ENCODE results near the gene BCKDHB.

- TF ChIP-seq, protein P1, sequence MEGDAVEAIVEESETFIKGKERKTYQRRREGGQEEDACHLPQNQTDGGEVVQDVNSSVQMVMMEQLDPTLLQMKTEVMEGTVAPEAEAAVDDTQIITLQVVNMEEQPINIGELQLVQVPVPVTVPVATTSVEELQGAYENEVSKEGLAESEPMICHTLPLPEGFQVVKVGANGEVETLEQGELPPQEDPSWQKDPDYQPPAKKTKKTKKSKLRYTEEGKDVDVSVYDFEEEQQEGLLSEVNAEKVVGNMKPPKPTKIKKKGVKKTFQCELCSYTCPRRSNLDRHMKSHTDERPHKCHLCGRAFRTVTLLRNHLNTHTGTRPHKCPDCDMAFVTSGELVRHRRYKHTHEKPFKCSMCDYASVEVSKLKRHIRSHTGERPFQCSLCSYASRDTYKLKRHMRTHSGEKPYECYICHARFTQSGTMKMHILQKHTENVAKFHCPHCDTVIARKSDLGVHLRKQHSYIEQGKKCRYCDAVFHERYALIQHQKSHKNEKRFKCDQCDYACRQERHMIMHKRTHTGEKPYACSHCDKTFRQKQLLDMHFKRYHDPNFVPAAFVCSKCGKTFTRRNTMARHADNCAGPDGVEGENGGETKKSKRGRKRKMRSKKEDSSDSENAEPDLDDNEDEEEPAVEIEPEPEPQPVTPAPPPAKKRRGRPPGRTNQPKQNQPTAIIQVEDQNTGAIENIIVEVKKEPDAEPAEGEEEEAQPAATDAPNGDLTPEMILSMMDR (IDR thresholded peaks at IDR 0.05): no peak
- TF ChIP-seq POLR2A (IDR thresholded peaks at IDR 0.05): no peak
- TF ChIP-seq POLR2AphosphoS5 (IDR thresholded peaks at IDR 0.05; ENCODE audit: insufficient read depth in 1 of 2, low read depth in 1 of 2): no peak
Measured at GRCh38 chr6:80126657-80127345, 20.3 kb downstream of the BCKDHB start.

Data from vagina (tissue), 2 donors.